ENCODE results near the gene CSK. TPM values are rescaled to one million over a fixed set of nuclear protein-coding genes. Genes with fewer than 3 reads are reported as not detected.

CSK gene
- total and polyA plus RNA-seq, 2 of the 8 experiments (the other 6 are each of a cell fraction or from before 2014, with no cell fraction given): 13.7 to 50.2 TPM

- peak overlapping the region; percentile 4 to 15; a peak in 1 of 4 replicates for H3K4me2 ChIP-seq (ENCODE audit: insufficient read depth in 1 of 2, low read depth in 2 of 2, low read length in 2 of 2)
- 49% methylated on average over 7 of the region's 7 CpGs; no CpG with 5 or more reads in 1 of the 2 experiments for WGBS, 2 experiments (ENCODE audit: extremely low coverage in 1 of 2, insufficient coverage in 1 of 2, insufficient read length in 1 of 2, insufficient replicate concordance in 2 of 2, low coverage in 1 of 2, low lambda C conversion rate in 2 of 2, missing lambda C conversion rate in 1 of 2)
- no peaks in the 10 kb centered on the region for H3K9me3 ChIP-seq (ENCODE audit: insufficient read depth in 2 of 2, low read depth in 1 of 2, low read length in 1 of 2)
- H3K4me3 ChIP-seq (ENCODE audit: extremely low read depth in 1 of 4, insufficient read depth in 2 of 4, low read depth in 3 of 4, low read length in 4 of 4): no peak overlapping the region
- no peak overlapping the region for H2BK20ac ChIP-seq (ENCODE audit: low read length)
- H4K20me1 ChIP-seq (replicated peaks in 1 of 2; ENCODE audit: control insufficient read depth in 1 of 2, insufficient read depth in 2 of 2, low read length in 2 of 2): peaks cover 29 to 55% of the 10 kb centered on the region in 2 experiments
- H3K36me3 ChIP-seq (ENCODE audit: control insufficient read depth in 2 of 4, insufficient read depth in 4 of 4, low read length in 3 of 4): no peaks in the 10 kb centered on the region
- no peak overlapping the region for H3K9ac ChIP-seq (replicated peaks in 1 of 4; ENCODE audit: extremely low read depth in 1 of 4, low read depth in 3 of 4, low read length in 3 of 4)
- H2BK15ac ChIP-seq (ENCODE audit: low read length): no peak overlapping the region
- DNase-seq (ENCODE audit: low read depth in 1 of 2, low spot score in 2 of 2): no peak
- no peaks in the 10 kb centered on the region for H3K23me2 ChIP-seq (ENCODE audit: low read depth, low read length)
- H3K79me2 ChIP-seq (ENCODE audit: control insufficient read depth in 1 of 2, insufficient read depth in 2 of 2, low read length in 2 of 2): peaks cover 0 to 13% of the 10 kb centered on the region in 2 experiments; a peak in 1 of 4 replicates
- H2BK5ac ChIP-seq (ENCODE audit: low read depth, low read length): no peak overlapping the region
- peaks cover 30% of the 10 kb centered on the region for H3K79me1 ChIP-seq (ENCODE audit: low read depth, low read length)
- no peak overlapping the region for H2AFZ ChIP-seq (ENCODE audit: low read length)
- peaks cover 4 to 33% (median 18%) of the 10 kb centered on the region in 4 experiments for H3K4me1 ChIP-seq (replicated peaks in 1 of 4; ENCODE audit: control insufficient read depth in 3 of 4, insufficient read depth in 4 of 4, low read length in 3 of 4)
- 0 out of 4 replicates have a peak, but pooled peaks of 1 of the 2 experiments have one; percentile 4 for TF ChIP-seq SIN3A (conservative IDR thresholded peaks at IDR 0.05 in 1 of 2, IDR thresholded peaks at IDR 0.05 in 1 of 2; ENCODE audit: low read depth in 1 of 2, low read length in 2 of 2)
- no peak for TF ChIP-seq TAF1 (IDR thresholded peaks at IDR 0.05; ENCODE audit: low read depth, low read length)
- H2BK120ac ChIP-seq (replicated peaks; ENCODE audit: low read depth, low read length): no peak overlapping the region
- 0 out of 2 replicates have a peak overlapping the region, but pooled peaks have one; percentile 7 for H2AK5ac ChIP-seq (ENCODE audit: low read depth, low read length)
- no peak overlapping the region for H3K4ac ChIP-seq (replicated peaks; ENCODE audit: insufficient read length, low read depth, low read length)
- H2BK12ac ChIP-seq (ENCODE audit: low read depth, low read length): no peak overlapping the region
- no peak overlapping the region for H4K91ac ChIP-seq (replicated peaks; ENCODE audit: insufficient read length, low read length)
- H3K27me3 ChIP-seq (replicated peaks in 1 of 4; ENCODE audit: control insufficient read depth in 3 of 4, extremely low read depth in 1 of 4, insufficient read depth in 3 of 4, low read length in 3 of 4): no peaks in the 10 kb centered on the region
- H3K18ac ChIP-seq (ENCODE audit: extremely low read depth, low read length): no peak overlapping the region
- H3K14ac ChIP-seq (ENCODE audit: insufficient read length): no peak overlapping the region
- no peak overlapping the region for H3K23ac ChIP-seq (ENCODE audit: insufficient read length)
- ChIA-PET POLR2A (ENCODE audit: partially characterized antibody) (interaction anchor here (0.9 to 4.5 kb wide), 6 partner anchors 11 to 109 kb away, joined by 3 to 20 read pairs (median 4); no protein-coding TSS in a partner anchor), CTCF (ENCODE audit: partially characterized antibody) (interaction anchor here (0.6 to 53.7 kb wide), 25 partner anchors 9 to 308 kb away, joined by 3 to 1439 read pairs (median 6); partner anchors contain the start of genes CLK3, CPLX3, CSK and CYP1A1)
- FAIRE-seq: no peak
- no peak overlapping the region for H4K5ac ChIP-seq (ENCODE audit: insufficient read length, low read depth, low read length)
- H4K8ac ChIP-seq (ENCODE audit: extremely low read depth, insufficient read depth, low read length): no peak overlapping the region
- no peak overlapping the region for H3K27ac ChIP-seq (ENCODE audit: low read depth, low read length)
- no peak overlapping the region for H3K56ac ChIP-seq (replicated peaks; ENCODE audit: insufficient read length, low read depth, low read length)
Observed at GRCh38 chr15:74788042-74788682, 6.3 kb downstream of the CSK start.
